H9 (cell line): ENCODE results near the gene HTR7. TPM values are rescaled to one million over a fixed set of nuclear protein-coding genes. Genes with fewer than 3 reads are reported as not detected.

ENCODE experiments used
- DNase-seq: peaks from one replicate; pipeline ENCODE4 v3.0.0-alpha.2; 2017
- H2AFZ ChIP-seq: one replicate; pipeline ENCODE4 v1.6.1; 2013; ENCODE audit warnings: mild to moderate bottlenecking, low read length, control low read depth, moderate library complexity
- H2AK5ac ChIP-seq: 2 replicates; pipeline ENCODE4 v1.6.1; 2013; ENCODE audit warnings: low read length, control low read depth, mixed read lengths; ENCODE audit not compliant: insufficient read length
- H2BK120ac ChIP-seq: one replicate; pipeline ENCODE4 v1.6.1; 2013; ENCODE audit warnings: low read depth, mild to moderate bottlenecking, low read length, control low read depth, inconsistent platforms; ENCODE audit not compliant: poor library complexity, severe bottlenecking
- H2BK12ac ChIP-seq: 2 replicates; pipeline ENCODE4 v1.6.1; 2013; ENCODE audit warnings: low read length, control low read depth, mixed read lengths, low read depth; ENCODE audit not compliant: insufficient read length
- H2BK15ac ChIP-seq: 2 replicates; pipeline ENCODE4 v1.6.1; 2013; ENCODE audit warnings: low read depth, low read length, control low read depth
- H2BK20ac ChIP-seq: one replicate; pipeline ENCODE4 v1.6.1; 2013; ENCODE audit warnings: low read depth, mild to moderate bottlenecking, low read length, control low read depth, inconsistent platforms; ENCODE audit not compliant: poor library complexity, severe bottlenecking
- H2BK5ac ChIP-seq: 2 replicates; pipeline ENCODE4 v1.6.1; 2013; ENCODE audit warnings: low read length, control low read depth, mixed read lengths; ENCODE audit not compliant: insufficient read length
- H3K14ac ChIP-seq: 2 replicates; pipeline ENCODE4 v1.6.1; 2013; ENCODE audit warnings: low read length, control low read depth; ENCODE audit not compliant: insufficient read depth
- H3K18ac ChIP-seq: 2 replicates; pipeline ENCODE4 v1.6.1; 2013; ENCODE audit warnings: low read depth, mild to moderate bottlenecking, mixed read lengths, low read length, control low read depth; ENCODE audit not compliant: insufficient read length
- H3K23ac ChIP-seq: 2 replicates; pipeline ENCODE4 v1.6.1; 2013; ENCODE audit warnings: low read length, control low read depth, mixed read lengths, low read depth; ENCODE audit not compliant: insufficient read length
- H3K23me2 ChIP-seq: 2 replicates; pipeline ENCODE4 v1.6.1; 2013; ENCODE audit warnings: low read depth, mild to moderate bottlenecking, mixed read lengths, low read length, control low read depth; ENCODE audit not compliant: insufficient read length, poor library complexity, severe bottlenecking
- H3K27ac ChIP-seq: 2 replicates; pipeline ENCODE4 v1.5.1; 2013; ENCODE audit warnings: low read length, control low read depth, mixed read lengths, low read depth; ENCODE audit not compliant: insufficient read length
- H3K27me3 ChIP-seq: 2 replicates; pipeline ENCODE4 v1.6.1; 2013; ENCODE audit warnings: low read length, control low read depth, inconsistent platforms; ENCODE audit not compliant: insufficient read depth
- H3K4ac ChIP-seq: 2 replicates; pipeline ENCODE4 v1.6.1; 2013; ENCODE audit warnings: low read depth, mild to moderate bottlenecking, control low read depth, inconsistent platforms, low read length, moderate library complexity
- H3K4me1 ChIP-seq: 2 replicates; pipeline ENCODE4 v1.6.1; 2013; ENCODE audit warnings: low read length, control low read depth, inconsistent platforms; ENCODE audit not compliant: insufficient read depth
- H3K4me2 ChIP-seq: 2 replicates; pipeline ENCODE4 v1.6.1; 2013; ENCODE audit warnings: low read length, control low read depth, mixed read lengths; ENCODE audit not compliant: insufficient read length, insufficient read depth
- H3K56ac ChIP-seq: 2 replicates; pipeline ENCODE4 v1.6.1; 2013; ENCODE audit warnings: low read depth, mild to moderate bottlenecking, mixed read lengths, low read length, control low read depth; ENCODE audit not compliant: insufficient read length
- H3K79me1 ChIP-seq: 2 replicates; pipeline ENCODE4 v1.6.1; 2013; ENCODE audit warnings: low read depth, mild to moderate bottlenecking, moderate library complexity, low read length, control low read depth, inconsistent platforms; ENCODE audit not compliant: insufficient read depth, poor library complexity, severe bottlenecking
- H3K79me2 ChIP-seq: 2 replicates; pipeline ENCODE4 v1.6.1; 2013; ENCODE audit warnings: low read length, control low read depth, inconsistent platforms; ENCODE audit not compliant: insufficient read depth
- H3K9ac ChIP-seq: 2 replicates; pipeline ENCODE4 v1.6.1; 2013; ENCODE audit warnings: low read length, control low read depth, mixed read lengths; ENCODE audit not compliant: insufficient read length; ENCODE audit errors: extremely low read depth
- H3K9me3 ChIP-seq: one replicate; pipeline ENCODE4 v1.6.1; 2013; ENCODE audit warnings: low read depth, low read length, inconsistent platforms; ENCODE audit not compliant: control insufficient read depth
- H3T11ph ChIP-seq: one replicate; pipeline ENCODE4 v1.6.1; 2013; ENCODE audit warnings: mild to moderate bottlenecking, low read length, control low read depth, inconsistent platforms
- H4K20me1 ChIP-seq: one replicate; pipeline ENCODE4 v1.6.1; 2013; ENCODE audit not compliant: control insufficient read depth, insufficient read length, insufficient read depth
- H4K5ac ChIP-seq: 2 replicates; pipeline ENCODE4 v1.6.1; 2013; ENCODE audit warnings: low read depth, mild to moderate bottlenecking, mixed read lengths, low read length, control low read depth; ENCODE audit not compliant: insufficient read length
- H4K8ac ChIP-seq: replicated peaks from 2 replicates; pipeline ENCODE4 v1.6.1; 2013; ENCODE audit warnings: low read length, control low read depth, mixed read lengths, low read depth; ENCODE audit not compliant: insufficient read length
- H4K91ac ChIP-seq: 2 replicates; pipeline ENCODE4 v1.6.1; 2013; ENCODE audit warnings: low read depth, mild to moderate bottlenecking, moderate library complexity, mixed read lengths, low read length, control low read depth; ENCODE audit not compliant: insufficient read length
- H3K27ac Mint-ChIP-seq, 3 experiments: 2 replicates in 2 of 3; 3 replicates in 1 of 3; pipeline ENCODE4 v1.8.0; 2020 to 2021; ENCODE audit warnings: mixed read lengths in 3 of 3, mild to moderate bottlenecking in 1 of 3, moderate library complexity in 1 of 3
- H3K27me3 Mint-ChIP-seq: 2 replicates; pipeline ENCODE4 v1.8.0; 2021; ENCODE audit warnings: low read depth, mild to moderate bottlenecking, moderate library complexity, mixed read lengths
- H3K36me3 Mint-ChIP-seq, 3 experiments: 2 replicates in 2 of 3; 3 replicates in 1 of 3; pipeline ENCODE4 v1.8.0; 2020 to 2021; ENCODE audit warnings: low read depth in 3 of 3, mixed read lengths in 3 of 3; ENCODE audit not compliant: insufficient read depth in 1 of 3
- H3K4me1 Mint-ChIP-seq, 2 experiments: 2 replicates each; pipeline ENCODE4 v1.8.0; 2020; ENCODE audit warnings: mixed read lengths in 2 of 2
- H3K4me3 Mint-ChIP-seq, 2 experiments: 2 replicates in 1 of 2; 3 replicates in 1 of 2; pipeline ENCODE4 v1.8.0; 2020 to 2021; ENCODE audit warnings: mild to moderate bottlenecking in 2 of 2, mixed read lengths in 2 of 2, moderate library complexity in 1 of 2
- H3K9me3 Mint-ChIP-seq, 2 experiments: 2 replicates in 1 of 2; 3 replicates in 1 of 2; pipeline ENCODE4 v1.8.0; 2020; ENCODE audit warnings: mild to moderate bottlenecking in 2 of 2, mixed read lengths in 2 of 2, moderate library complexity in 1 of 2
- CTCF ChIP-seq: fragments of 200-600 bp; sonication (generic); conservative IDR thresholded peaks from 3 replicates; pipeline ENCODE4 v1.8.0; 2021; ENCODE audit warnings: antibody characterized with exemption, mild to moderate bottlenecking
- WGBS: extraction: QIAGEN DNeasy Blood & Tissue Kit; methylation state at CpG from one replicate; pipeline ENCODE4 v1.1.7; 2013; ENCODE audit warnings: missing lambda C conversion rate, low lambda C conversion rate, mixed read lengths; ENCODE audit not compliant: insufficient read length; ENCODE audit errors: extremely low coverage; 5-methylcytosine and 5-hydroxymethylcytosine counted together
- total RNA-seq: library from RNA; stranded (reverse); gene quantifications from 2 replicates; pipeline ENCODE4 v1.2.1, GENCODE V29; 2021

HTR7 gene
- total RNA-seq, 1 experiment from 2014 or later: 21.3 TPM

- no peak overlapping the region for H3K4ac ChIP-seq
- peaks cover 11% of the 10 kb centered on the region in 2 experiments for H3K9me3 Mint-ChIP-seq
- H3K4me2 ChIP-seq: peak overlapping the region; percentile 99
- H4K91ac ChIP-seq: no peak overlapping the region
- peak overlapping the region; percentile 39 for H3K9ac ChIP-seq
- H4K8ac ChIP-seq: peak overlapping the region; percentile 56
- peak overlapping the region in 2 of 3 experiments; percentile 98; a peak in 2 of 7 replicates for H3K27ac Mint-ChIP-seq
- H3K23me2 ChIP-seq: peaks cover 7% of the 10 kb centered on the region
- H3K4me3 Mint-ChIP-seq: peak overlapping the region; percentile 91 to 97
- peaks cover 2% of the 10 kb centered on the region; the same call in 1 of the 2 replicates for H3K4me1 ChIP-seq
- no peak overlapping the region for H2BK20ac ChIP-seq
- peaks cover 8% of the 10 kb centered on the region; the same call in 1 of the 2 replicates for H3K79me2 ChIP-seq
- H3K27me3 ChIP-seq: no peaks in the 10 kb centered on the region
- H2AFZ ChIP-seq: peak overlapping the region; percentile 99
- H3K4me1 Mint-ChIP-seq: peaks cover 17 to 27% of the 10 kb centered on the region in 2 experiments
- H3K18ac ChIP-seq: no peak overlapping the region
- peak; percentile 76 for TF ChIP-seq CTCF
- no peaks in the 10 kb centered on the region for H4K20me1 ChIP-seq
- DNase-seq: peak; percentile 84
- H3T11ph ChIP-seq: no peak overlapping the region
- H3K9me3 ChIP-seq: no peaks in the 10 kb centered on the region
- H3K14ac ChIP-seq: no peak overlapping the region
- no peak overlapping the region for H2BK12ac ChIP-seq
- no peak overlapping the region for H2BK120ac ChIP-seq
- peak overlapping the region; percentile 2 for H3K27ac ChIP-seq
- peaks cover 18% of the 10 kb centered on the region for H3K27me3 Mint-ChIP-seq
- H2BK5ac ChIP-seq: no peak overlapping the region
- H3K36me3 Mint-ChIP-seq: peaks cover 4 to 20% (median 15%) of the 10 kb centered on the region in 3 experiments; a peak in 6 of 7 replicates
- no peak overlapping the region for H3K56ac ChIP-seq
- H3K79me1 ChIP-seq: peaks cover 3% of the 10 kb centered on the region
- no peak overlapping the region for H2AK5ac ChIP-seq
- no peak overlapping the region for H3K23ac ChIP-seq
- no peak overlapping the region for H2BK15ac ChIP-seq
- no CpG with 5 or more reads among the region's 14 CpGs for WGBS
- H4K5ac ChIP-seq: no peak overlapping the region
Measured at GRCh38 chr10:90871279-90871765, 13.5 kb upstream of the HTR7 start.
